Measurements from ENCODE around the gene CIAO2A.
"Not testable (repeated sequence)": the region's sequence is repeated elsewhere in the genome, so short reads cannot be mapped to it uniquely, and the experiment has no call there.

The CIAO2A gene

DNA sequence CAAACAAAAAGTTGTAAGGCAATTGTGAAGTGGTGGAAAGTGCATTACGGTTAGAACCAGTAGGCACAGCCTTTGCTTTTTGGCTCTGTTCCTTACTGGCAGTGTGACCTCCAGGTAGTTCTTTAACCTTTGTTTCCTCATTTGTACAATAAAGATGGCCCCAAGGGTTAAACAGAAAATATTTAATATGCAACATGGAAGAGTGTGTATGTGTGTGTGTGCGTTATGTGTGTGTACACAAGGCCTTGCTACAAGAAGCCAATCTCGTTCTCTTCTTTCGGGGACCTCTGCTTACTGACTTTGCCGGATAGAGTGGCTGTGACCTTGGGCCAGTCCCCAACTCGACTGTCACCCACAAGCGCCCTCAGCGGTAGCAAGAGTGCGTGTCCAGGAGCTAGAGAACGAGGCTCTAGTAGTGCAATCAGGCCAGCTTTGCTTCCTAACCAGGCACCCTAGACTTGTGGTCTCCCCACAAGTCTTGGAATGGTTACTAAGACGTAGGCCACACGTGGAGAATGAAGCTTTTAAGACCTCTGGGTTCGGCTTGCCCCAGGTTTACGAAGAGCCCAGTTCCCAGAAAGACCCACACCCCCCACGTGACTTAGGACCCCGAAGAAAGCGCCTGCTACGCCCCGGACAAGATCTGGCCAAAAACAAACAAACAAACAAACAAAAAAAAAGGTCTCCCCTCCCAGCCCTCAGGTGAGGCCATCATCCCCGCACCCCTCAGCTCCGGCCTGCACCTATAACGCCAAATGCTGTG lies 593 bp downstream of the CIAO2A start:
- no peaks in the 10 kb centered on the region for H3K9me3 ChIP-seq (ENCODE audit: control extremely low read depth in 1 of 5, control insufficient read depth in 4 of 5, insufficient read depth in 2 of 5, low read depth in 1 of 5, low read length in 4 of 5)
- peaks cover 32 to 77% (median 54%) of the 10 kb centered on the region in 4 experiments for H3K4me1 ChIP-seq (ENCODE audit: control extremely low read depth in 1 of 4, control insufficient read depth in 4 of 4, insufficient read depth in 4 of 4, low read length in 3 of 4)
- 21% methylated on average over 8 of the region's 22 CpGs for WGBS (ENCODE audit: insufficient coverage)
- H3K27ac ChIP-seq (ENCODE audit: insufficient read depth in 1 of 2, low read depth in 1 of 2, low read length in 2 of 2, poor library complexity in 1 of 2, severe bottlenecking in 2 of 2), result peak overlapping the region; percentile 86 to 93
- peaks cover 0 to 14% (median 4%) of the 10 kb centered on the region in 4 experiments for H3K36me3 ChIP-seq (ENCODE audit: control insufficient read depth in 4 of 4, insufficient read depth in 4 of 4, low read length in 3 of 4)
- CTCF ChIA-PET, result interaction anchor here (1.2 to 2.1 kb wide), 3 partner anchors 10 to 60 kb away, joined by 3 to 6 read pairs (median 4); no protein-coding TSS in a partner anchor
- no peaks in the 10 kb centered on the region for H3K27me3 ChIP-seq (replicated peaks in 2 of 5; ENCODE audit: control insufficient read depth in 4 of 5, insufficient read depth in 5 of 5, low read length in 4 of 5)
- peak overlapping the region; percentile 87 to 98 (median 95) for H3K4me3 ChIP-seq (ENCODE audit: control insufficient read depth in 1 of 7, extremely low read depth in 1 of 7, insufficient read depth in 4 of 7, low read depth in 2 of 7, low read length in 6 of 7)
- peak; percentile 62 to 84 (median 81) for DNase-seq
- POLR2A ChIA-PET, result interaction anchor here (0.6 to 0.8 kb wide), 3 partner anchors 322 to 487 kb away, joined by 3 to 6 read pairs (median 4); no protein-coding TSS in a partner anchor

DNA sequence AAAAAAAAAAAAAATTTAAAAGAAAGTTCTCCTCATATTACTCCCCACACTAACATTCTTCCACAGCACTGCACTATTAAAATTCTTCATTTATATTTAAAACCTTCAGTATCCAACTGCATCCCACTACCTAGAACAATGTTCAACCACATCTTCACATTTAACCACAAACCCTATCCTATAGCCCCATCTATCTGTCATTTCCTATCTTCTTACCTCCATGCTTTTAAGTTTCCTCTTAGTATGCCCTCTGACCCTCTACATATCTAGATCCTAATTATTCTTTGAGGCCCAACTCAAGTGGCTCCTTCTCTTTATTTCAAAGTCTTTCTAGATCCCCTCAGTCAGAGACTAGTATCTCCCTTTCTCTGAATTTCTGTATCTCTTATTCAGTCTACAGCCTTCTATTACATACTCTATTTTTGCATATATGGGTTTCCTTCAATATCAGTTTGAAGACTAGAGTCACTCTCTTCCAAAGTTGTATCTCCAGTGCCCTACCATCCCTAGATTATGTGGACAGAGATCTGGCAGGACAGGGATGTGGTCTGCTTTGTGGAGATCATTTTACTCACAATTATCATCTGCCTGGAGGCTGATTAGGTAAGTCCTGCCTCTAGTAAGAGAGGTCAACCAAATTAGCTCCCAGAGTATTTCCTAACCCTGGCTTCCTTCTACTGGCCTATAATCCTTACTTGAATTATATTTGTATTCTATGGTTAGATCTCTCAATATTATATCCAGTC lies 1.4 kb downstream of the CIAO2A start:
- POLR2A ChIA-PET, result interaction anchor here (0.6 kb wide), 2 partner anchors 321 to 419 kb away, joined by 3 to 6 read pairs; no protein-coding TSS in a partner anchor
- peak in 1 of 3 donors; percentile 30 for DNase-seq
- H3K4me1 ChIP-seq (ENCODE audit: control extremely low read depth in 1 of 4, control insufficient read depth in 4 of 4, insufficient read depth in 4 of 4, low read length in 3 of 4), result peaks cover 25 to 69% (median 46%) of the 10 kb centered on the region in 4 experiments
- CTCF ChIA-PET, result interaction anchor here (0.7 to 1.4 kb wide), 3 partner anchors 11 to 61 kb away, joined by 3 to 4 read pairs (median 3); no protein-coding TSS in a partner anchor
- peaks cover 0 to 22% (median 10%) of the 10 kb centered on the region in 4 experiments for H3K36me3 ChIP-seq (ENCODE audit: control insufficient read depth in 4 of 4, insufficient read depth in 4 of 4, low read length in 3 of 4)
- H3K27me3 ChIP-seq (replicated peaks in 2 of 5; ENCODE audit: control insufficient read depth in 4 of 5, insufficient read depth in 5 of 5, low read length in 4 of 5), result no peaks in the 10 kb centered on the region
- peak overlapping the region in 6 of 7 experiments; percentile 92 to 98 (median 96) for H3K4me3 ChIP-seq (ENCODE audit: control insufficient read depth in 1 of 7, extremely low read depth in 1 of 7, insufficient read depth in 4 of 7, low read depth in 2 of 7, low read length in 6 of 7)
- H3K27ac ChIP-seq (ENCODE audit: insufficient read depth in 1 of 2, low read depth in 1 of 2, low read length in 2 of 2, poor library complexity in 1 of 2, severe bottlenecking in 2 of 2), result peak overlapping the region; percentile 86 to 93
- H3K9me3 ChIP-seq (ENCODE audit: control extremely low read depth in 1 of 5, control insufficient read depth in 4 of 5, insufficient read depth in 2 of 5, low read depth in 1 of 5, low read length in 4 of 5), result no peaks in the 10 kb centered on the region

DNA sequence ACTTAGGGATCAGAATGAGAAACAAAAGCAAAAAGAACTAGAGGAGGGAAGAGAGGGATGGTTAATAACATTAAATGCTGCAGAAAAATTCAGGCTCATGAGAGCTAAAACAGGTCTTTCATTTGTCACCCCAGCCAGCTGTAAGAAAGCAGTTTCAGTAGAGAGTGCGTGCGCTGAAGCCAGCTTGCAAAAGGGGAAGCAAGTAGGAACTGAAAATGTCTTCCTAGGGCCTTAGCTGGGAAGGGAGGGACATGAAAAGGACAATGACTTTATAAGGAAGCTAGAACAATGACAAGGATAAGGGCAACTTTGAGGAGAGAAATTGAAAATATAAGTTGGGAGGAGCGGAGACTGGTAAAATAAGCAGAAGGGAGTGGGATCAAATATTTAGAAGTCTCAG lies 3.1 kb downstream of the CIAO2A start:
- Histone ChIP-seq H3K4me1 (ENCODE audit: control extremely low read depth in 1 of 4, control insufficient read depth in 4 of 4, insufficient read depth in 4 of 4, low read length in 3 of 4) (peaks cover 15 to 58% (median 35%) of the 10 kb centered on the region in 4 experiments), H3K9me3 (ENCODE audit: control extremely low read depth in 1 of 5, control insufficient read depth in 4 of 5, insufficient read depth in 2 of 5, low read depth in 1 of 5, low read length in 4 of 5) (no peaks in the 10 kb centered on the region), H3K4me3 (ENCODE audit: control insufficient read depth in 1 of 7, extremely low read depth in 1 of 7, insufficient read depth in 4 of 7, low read depth in 2 of 7, low read length in 6 of 7) (peak overlapping the region in 1 of 7 experiments; percentile 35), H3K27ac (ENCODE audit: insufficient read depth in 1 of 2, low read depth in 1 of 2, low read length in 2 of 2, poor library complexity in 1 of 2, severe bottlenecking in 2 of 2) (peak overlapping the region in 1 of 2 experiments; percentile 25), H3K27me3 (replicated peaks in 2 of 5; ENCODE audit: control insufficient read depth in 4 of 5, insufficient read depth in 5 of 5, low read length in 4 of 5) (no peaks in the 10 kb centered on the region), H3K36me3 (ENCODE audit: control insufficient read depth in 4 of 4, insufficient read depth in 4 of 4, low read length in 3 of 4) (peaks cover 0 to 24% (median 11%) of the 10 kb centered on the region in 4 experiments)
- 54% methylated on average over 3 of the region's 3 CpGs for WGBS (ENCODE audit: insufficient coverage)
- peak; percentile 28 to 72 (median 71) for DNase-seq
- CTCF ChIA-PET, result interaction anchor here (0.7 to 0.9 kb wide), 2 partner anchors 12 to 17 kb away, joined by 3 read pairs; no protein-coding TSS in a partner anchor
- POLR2A ChIA-PET, result no interaction called here

DNA sequence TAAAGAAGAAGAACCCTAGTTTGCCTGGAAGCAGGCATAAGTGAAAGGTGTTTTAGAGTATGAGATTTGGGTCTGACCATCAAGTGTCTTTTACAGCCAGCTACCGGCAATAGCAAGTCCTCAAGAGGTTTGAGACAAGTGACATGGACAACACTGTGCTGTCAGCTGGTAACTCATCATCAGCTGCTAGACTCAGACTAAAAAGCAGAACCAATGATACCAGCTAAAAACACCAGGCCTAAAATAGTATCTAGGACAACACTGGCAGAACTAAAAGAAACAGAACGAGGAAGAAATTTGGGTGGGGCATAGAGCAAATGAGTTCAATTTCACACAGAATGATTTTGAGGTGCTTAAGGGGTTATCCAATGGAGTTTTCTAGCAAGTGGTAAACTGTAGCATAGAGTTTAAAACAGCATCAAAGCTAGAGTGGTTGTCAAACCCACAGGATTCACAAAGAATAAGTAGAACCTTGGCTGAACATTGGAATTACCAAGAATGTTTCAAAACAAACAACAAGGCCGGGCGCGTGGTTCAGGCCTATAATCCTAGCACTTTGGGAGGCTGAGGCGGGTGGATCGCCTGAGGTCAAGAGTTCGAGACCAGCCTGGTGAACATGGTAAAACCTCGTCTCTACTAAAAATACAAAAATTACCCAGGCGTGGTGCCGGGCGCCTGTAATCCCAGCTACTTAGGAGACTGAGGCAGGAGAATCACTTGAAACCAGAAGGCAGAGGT lies 3.9 kb downstream of the CIAO2A start:
- peak in 2 of 3 donors; percentile 38 to 61 for DNase-seq
- Histone ChIP-seq H3K36me3 (ENCODE audit: control insufficient read depth in 4 of 4, insufficient read depth in 4 of 4, low read length in 3 of 4) (peaks cover 0 to 26% (median 15%) of the 10 kb centered on the region in 4 experiments), H3K27me3 (replicated peaks in 2 of 5; ENCODE audit: control insufficient read depth in 4 of 5, insufficient read depth in 5 of 5, low read length in 4 of 5) (no peaks in the 10 kb centered on the region), H3K4me3 (ENCODE audit: control insufficient read depth in 1 of 7, extremely low read depth in 1 of 7, insufficient read depth in 4 of 7, low read depth in 2 of 7, low read length in 6 of 7) (no peak overlapping the region), H3K9me3 (ENCODE audit: control extremely low read depth in 1 of 5, control insufficient read depth in 4 of 5, insufficient read depth in 2 of 5, low read depth in 1 of 5, low read length in 4 of 5) (no peaks in the 10 kb centered on the region), H3K27ac (ENCODE audit: insufficient read depth in 1 of 2, low read depth in 1 of 2, low read length in 2 of 2, poor library complexity in 1 of 2, severe bottlenecking in 2 of 2) (peak overlapping the region in 1 of 2 experiments; percentile 12), H3K4me1 (ENCODE audit: control extremely low read depth in 1 of 4, control insufficient read depth in 4 of 4, insufficient read depth in 4 of 4, low read length in 3 of 4) (peaks cover 9 to 50% (median 26%) of the 10 kb centered on the region in 4 experiments)
- CTCF ChIA-PET, result interaction anchor here (0.7 to 1.4 kb wide), 4 partner anchors 16 to 588 kb away, joined by 3 to 4 read pairs (median 3); no protein-coding TSS in a partner anchor
- 93% methylated on average over 11 of the region's 12 CpGs for WGBS (ENCODE audit: insufficient coverage)
- POLR2A ChIA-PET, result interaction anchor here (0.6 kb wide), 1 partner anchor 317 kb away, joined by 3 read pairs; no protein-coding TSS in a partner anchor

DNA sequence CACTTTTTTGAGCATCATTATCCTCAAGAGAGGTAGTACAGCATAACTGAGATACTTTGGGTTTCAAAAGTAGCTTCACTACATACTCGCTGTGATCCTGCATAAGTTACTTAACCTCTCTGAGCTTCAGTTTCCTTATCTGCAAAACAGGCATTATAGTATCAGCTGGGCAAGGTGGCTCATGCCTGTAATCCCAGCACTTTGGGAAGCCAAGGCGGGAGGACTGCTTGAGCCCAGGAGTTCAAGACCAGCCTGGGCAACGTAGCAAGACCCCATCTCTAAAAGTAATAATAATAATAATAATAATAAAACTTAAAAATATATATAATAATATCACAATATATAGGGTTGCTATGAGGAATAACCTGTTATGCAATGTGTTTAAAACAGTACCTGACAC lies 10.9 kb downstream of the CIAO2A start:
- no peaks in the 10 kb centered on the region for H3K4me1 ChIP-seq (ENCODE audit: control extremely low read depth in 1 of 4, control insufficient read depth in 4 of 4, insufficient read depth in 4 of 4, low read length in 3 of 4)
- H3K36me3 ChIP-seq (ENCODE audit: control insufficient read depth in 4 of 4, insufficient read depth in 4 of 4, low read length in 3 of 4), result peaks cover 6 to 47% (median 22%) of the 10 kb centered on the region in 4 experiments
- no CpG with 5 or more reads among the region's 3 CpGs for WGBS (ENCODE audit: insufficient coverage)
- H3K9me3 ChIP-seq (ENCODE audit: control extremely low read depth in 1 of 5, control insufficient read depth in 4 of 5, insufficient read depth in 2 of 5, low read depth in 1 of 5, low read length in 4 of 5), result no peaks in the 10 kb centered on the region
- no peak overlapping the region for H3K4me3 ChIP-seq (ENCODE audit: control insufficient read depth in 1 of 7, extremely low read depth in 1 of 7, insufficient read depth in 4 of 7, low read depth in 2 of 7, low read length in 6 of 7)
- no peak overlapping the region for H3K27ac ChIP-seq (ENCODE audit: insufficient read depth in 1 of 2, low read depth in 1 of 2, low read length in 2 of 2, poor library complexity in 1 of 2, severe bottlenecking in 2 of 2)
- H3K27me3 ChIP-seq (replicated peaks in 2 of 5; ENCODE audit: control insufficient read depth in 4 of 5, insufficient read depth in 5 of 5, low read length in 4 of 5), result no peaks in the 10 kb centered on the region
- ChIA-PET POLR2A (no interaction called here), CTCF (interaction anchor here (2.1 to 2.2 kb wide), 2 partner anchors 11 to 14 kb away, joined by 6 to 8 read pairs; partner anchors contain the start of gene CIAO2A)
- DNase-seq, result no peak

DNA sequence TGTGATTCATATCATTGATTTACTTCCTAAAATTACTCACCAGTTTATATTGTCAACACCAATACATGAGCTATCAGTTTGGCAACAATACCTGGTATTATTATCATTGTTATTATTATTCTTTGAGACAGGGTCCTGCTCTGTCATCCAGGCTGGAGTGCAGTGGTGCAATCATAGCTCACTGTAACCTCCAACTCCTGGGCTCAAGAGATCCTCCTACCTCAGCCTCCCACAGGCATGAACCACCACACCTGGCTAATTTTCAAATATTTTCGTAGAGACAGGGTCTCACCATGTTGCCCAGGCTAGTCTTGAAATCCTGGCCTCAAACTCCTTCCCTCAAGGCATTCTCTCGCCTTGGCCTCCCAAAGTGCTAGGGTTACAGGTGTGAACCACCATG lies 20.1 kb downstream of the CIAO2A start:
- CTCF ChIA-PET, result interaction anchor here (1.0 to 2.3 kb wide), 5 partner anchors 11 to 321 kb away, joined by 3 to 5 read pairs (median 3); no protein-coding TSS in a partner anchor
- H3K4me3 ChIP-seq (ENCODE audit: control insufficient read depth in 1 of 7, extremely low read depth in 1 of 7, insufficient read depth in 4 of 7, low read depth in 2 of 7, low read length in 6 of 7); POLR2A ChIA-PET; H3K27ac ChIP-seq (ENCODE audit: insufficient read depth in 1 of 2, low read depth in 1 of 2, low read length in 2 of 2, poor library complexity in 1 of 2, severe bottlenecking in 2 of 2); H3K27me3 ChIP-seq (replicated peaks in 2 of 5; ENCODE audit: control insufficient read depth in 4 of 5, insufficient read depth in 5 of 5, low read length in 4 of 5); DNase-seq; H3K9me3 ChIP-seq (ENCODE audit: control extremely low read depth in 1 of 5, control insufficient read depth in 4 of 5, insufficient read depth in 2 of 5, low read depth in 1 of 5, low read length in 4 of 5): not testable (repeated sequence)
- Histone ChIP-seq H3K36me3 (ENCODE audit: control insufficient read depth in 4 of 4, insufficient read depth in 4 of 4, low read length in 3 of 4) (peaks cover 9 to 36% (median 25%) of the 10 kb centered on the region in 4 experiments), H3K4me1 (ENCODE audit: control extremely low read depth in 1 of 4, control insufficient read depth in 4 of 4, insufficient read depth in 4 of 4, low read length in 3 of 4) (peaks cover 0 to 11% (median 6%) of the 10 kb centered on the region in 4 experiments)
- WGBS (ENCODE audit: insufficient coverage), result 100% methylated on average over 1 of the region's 2 CpGs
